Epithelial cell of proximal tubule (primary cell): ENCODE results near the gene CDK19. TPM values are rescaled to one million over a fixed set of nuclear protein-coding genes. Genes with fewer than 3 reads are reported as not detected.

Experiments used
- DNase-seq: peaks from one replicate; pipeline ENCODE4 v3.0.0-alpha.2; 2011; ENCODE audit warnings: low read depth
- H3K4me3 ChIP-seq: 2 replicates; pipeline ENCODE4 v1.5.1; 2011; ENCODE audit warnings: low read depth, mild to moderate bottlenecking, low read length
- total RNA-seq: library from RNA; depleted of rRNA; stranded (reverse); fragments of >200 nt; gene quantifications from 2 replicates; pipeline ENCODE4 v1.2.3, GENCODE V29; 2015
- TF ChIP-seq, protein P1 (sequence below): conservative IDR thresholded peaks from 2 replicates; pipeline ENCODE4 v1.5.1; 2012; ENCODE audit warnings: low read depth, mild to moderate bottlenecking, low read length

The CDK19 gene
- total RNA-seq, 1 donor from 2014 or later = 6.3 TPM

DNA sequence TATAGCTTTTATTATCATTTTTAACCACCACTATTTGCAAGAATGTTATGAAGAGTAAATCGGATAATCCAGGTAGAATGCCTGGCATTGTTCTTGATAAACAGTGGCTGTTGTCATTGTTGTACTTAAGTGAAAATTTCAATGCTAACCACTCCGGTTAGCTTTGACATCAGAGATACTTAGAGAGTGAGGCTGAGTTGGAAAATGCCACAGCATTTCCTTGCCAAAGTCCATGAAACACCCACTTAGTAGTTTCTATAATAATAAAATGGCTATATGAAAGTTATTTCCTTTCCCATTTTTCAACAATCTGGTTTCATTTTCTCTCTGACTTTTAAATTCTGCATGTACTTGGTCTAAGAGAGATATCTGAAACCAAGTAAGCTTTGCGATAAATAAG lies 132.0 kb downstream of the CDK19 start:
- no peak for DNase-seq

GRCh38 chr6:110682460-110682853 lies 132.8 kb downstream of the CDK19 start:
- DNase-seq = peak; percentile 70
- TF ChIP-seq, protein P1, sequence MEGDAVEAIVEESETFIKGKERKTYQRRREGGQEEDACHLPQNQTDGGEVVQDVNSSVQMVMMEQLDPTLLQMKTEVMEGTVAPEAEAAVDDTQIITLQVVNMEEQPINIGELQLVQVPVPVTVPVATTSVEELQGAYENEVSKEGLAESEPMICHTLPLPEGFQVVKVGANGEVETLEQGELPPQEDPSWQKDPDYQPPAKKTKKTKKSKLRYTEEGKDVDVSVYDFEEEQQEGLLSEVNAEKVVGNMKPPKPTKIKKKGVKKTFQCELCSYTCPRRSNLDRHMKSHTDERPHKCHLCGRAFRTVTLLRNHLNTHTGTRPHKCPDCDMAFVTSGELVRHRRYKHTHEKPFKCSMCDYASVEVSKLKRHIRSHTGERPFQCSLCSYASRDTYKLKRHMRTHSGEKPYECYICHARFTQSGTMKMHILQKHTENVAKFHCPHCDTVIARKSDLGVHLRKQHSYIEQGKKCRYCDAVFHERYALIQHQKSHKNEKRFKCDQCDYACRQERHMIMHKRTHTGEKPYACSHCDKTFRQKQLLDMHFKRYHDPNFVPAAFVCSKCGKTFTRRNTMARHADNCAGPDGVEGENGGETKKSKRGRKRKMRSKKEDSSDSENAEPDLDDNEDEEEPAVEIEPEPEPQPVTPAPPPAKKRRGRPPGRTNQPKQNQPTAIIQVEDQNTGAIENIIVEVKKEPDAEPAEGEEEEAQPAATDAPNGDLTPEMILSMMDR = peak; percentile 81
- H3K4me3 ChIP-seq = no peak overlapping the region

More for the DNA sequence above, 132.0 kb downstream of the CDK19 start:
- TF ChIP-seq, protein P1 = no peak
- no peak overlapping the region for H3K4me3 ChIP-seq

DNA sequence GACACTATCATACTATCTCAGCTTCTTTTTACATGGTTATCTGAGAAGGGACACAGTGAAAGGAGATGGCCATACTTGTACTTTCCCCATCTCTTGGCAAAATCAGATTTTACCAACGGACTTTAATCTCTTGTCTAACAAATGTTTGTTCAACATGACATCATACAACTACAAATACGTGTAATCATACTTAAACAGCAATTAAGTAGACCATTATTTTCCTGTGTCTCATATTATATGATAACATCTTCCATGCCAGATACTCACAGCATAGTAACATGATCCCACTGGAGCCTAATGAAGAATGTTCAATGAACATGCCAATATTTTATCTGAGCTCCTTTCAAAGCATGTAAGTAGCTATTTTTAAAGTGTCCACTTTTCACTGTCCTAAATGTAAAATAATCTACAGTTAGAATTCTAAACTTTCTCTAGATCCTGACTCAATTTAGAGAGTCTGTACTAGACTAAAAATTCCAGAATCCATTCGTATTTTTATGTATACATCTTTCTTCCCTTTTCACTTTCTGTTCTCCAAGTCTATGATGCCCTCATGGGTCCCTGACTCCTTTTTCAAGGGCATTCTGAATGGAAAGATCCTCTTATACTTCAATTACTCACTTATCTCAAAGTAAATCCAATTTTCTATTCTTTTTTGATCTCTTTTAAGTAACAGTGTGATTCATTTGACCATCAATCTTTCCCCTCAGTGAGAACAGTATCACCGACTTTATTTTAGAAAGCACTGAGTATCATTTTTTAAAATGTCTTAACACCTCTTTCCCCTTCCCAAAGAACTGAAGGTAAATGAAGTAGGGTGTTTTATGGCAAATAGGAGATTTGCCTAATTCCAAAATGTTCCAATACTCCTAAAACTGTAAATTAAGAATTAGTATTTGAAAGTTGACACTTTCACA lies 133.5 kb downstream of the CDK19 start:
- TF ChIP-seq, protein P1 = no peak
- DNase-seq = no peak
- no peak overlapping the region for H3K4me3 ChIP-seq

DNA sequence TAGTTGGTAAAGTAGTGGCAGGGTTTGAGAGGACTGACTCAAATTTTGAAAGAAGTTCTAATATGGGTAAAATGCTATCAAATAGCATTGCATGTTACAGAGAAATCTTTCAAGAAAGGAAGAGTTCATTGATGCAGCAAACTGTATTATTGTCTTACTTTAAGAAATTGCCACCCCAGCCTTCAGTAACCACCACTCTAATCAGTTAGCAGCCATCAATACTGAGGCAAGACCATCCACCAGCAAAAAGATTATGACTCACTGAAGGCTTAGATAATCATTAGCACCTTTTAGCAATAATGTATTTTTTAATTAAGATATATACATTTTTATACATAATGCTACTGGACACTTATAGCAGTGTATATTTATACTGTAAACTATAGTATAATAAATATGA lies 138.9 kb downstream of the CDK19 start:
- TF ChIP-seq, protein P1 = no peak
- H3K4me3 ChIP-seq = no peak overlapping the region
- no peak for DNase-seq

DNA sequence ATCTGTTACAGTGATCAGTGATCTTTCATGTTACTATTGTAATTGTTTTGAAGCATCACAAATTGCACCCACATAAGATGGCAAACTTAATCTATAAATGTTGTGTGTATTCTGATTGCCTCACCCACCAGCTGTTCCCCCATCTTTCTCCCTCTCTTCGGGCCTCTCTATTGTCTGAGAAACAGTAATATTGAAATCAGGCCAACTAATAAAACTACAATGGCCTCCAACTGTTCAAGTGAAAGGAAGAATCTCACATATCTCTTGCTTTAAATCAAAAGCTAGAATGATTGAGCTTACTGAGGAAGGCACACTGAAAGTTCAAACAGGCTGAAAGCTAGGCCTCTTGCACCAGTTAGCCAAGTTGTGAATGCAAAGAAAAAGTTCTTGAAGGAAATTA lies 141.2 kb downstream of the CDK19 start:
- DNase-seq = no peak
- H3K4me3 ChIP-seq = no peak overlapping the region
- TF ChIP-seq, protein P1 = no peak

- DNase-seq = no peak
- TF ChIP-seq, protein P1 = no peak
- H3K4me3 ChIP-seq = no peak overlapping the region
Observed at GRCh38 chr6:110672122-110672521, 143.1 kb downstream of the CDK19 start.

DNA sequence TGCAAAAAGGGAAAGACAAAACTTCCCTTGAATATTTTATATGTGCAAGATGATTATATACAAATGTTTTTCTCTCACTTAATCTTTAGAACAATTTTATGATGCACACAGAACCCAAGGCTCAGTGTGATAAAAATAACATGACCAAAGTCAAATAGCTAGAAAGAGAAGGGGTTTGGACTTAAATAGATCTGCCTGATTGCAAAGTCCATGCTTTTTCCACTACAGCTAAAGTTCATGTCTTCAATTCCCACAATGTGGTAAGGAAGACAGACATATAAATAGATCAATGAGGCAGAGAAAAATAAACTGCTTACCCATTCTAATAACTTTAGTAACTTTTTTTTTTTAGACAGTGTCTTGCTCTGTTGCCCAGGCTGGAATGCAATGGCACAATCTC lies 143.8 kb downstream of the CDK19 start:
- no peak for DNase-seq
- H3K4me3 ChIP-seq = no peak overlapping the region
- TF ChIP-seq, protein P1 = no peak
